Mucosa of descending colon (tissue), 3 donors: Measurements from ENCODE around the gene CALU. TPM values are rescaled to one million over a fixed set of nuclear protein-coding genes. Genes with fewer than 3 reads are reported as not detected.

Experiments used
- ATAC-seq: fragments of 200-7000 bp; cut with Tn5 transposase; one replicate; pipeline ENCODE4 v1.9.1; 2020; ENCODE audit warnings: mild to moderate bottlenecking, moderate library complexity
- DNase-seq, 3 donors: peaks; one replicate each; pipeline ENCODE4 v3.0.0-alpha.2; 2020
- H3K36me3 ChIP-seq: fragments of 200-600 bp; one replicate; pipeline ENCODE4 v1.8.0; 2021; ENCODE audit warnings: low read depth, mild to moderate bottlenecking
- H3K4me1 ChIP-seq: fragments of 200-600 bp; one replicate; pipeline ENCODE4 v1.8.0; 2021; ENCODE audit warnings: low read depth, mild to moderate bottlenecking
- H3K4me3 ChIP-seq: fragments of 200-600 bp; one replicate; pipeline ENCODE4 v1.8.0; 2021; ENCODE audit warnings: mild to moderate bottlenecking
- H3K9me3 ChIP-seq: fragments of 200-600 bp; one replicate; pipeline ENCODE4 v1.8.0; 2021; ENCODE audit warnings: mild to moderate bottlenecking
- CTCF ChIP-seq: fragments of 200-600 bp; IDR thresholded peaks from one replicate; pipeline ENCODE4 v1.8.0; 2022; ENCODE audit warnings: antibody characterized with exemption, mild to moderate bottlenecking
- intact Hi-C, 2 donors: fragments of 100-400 bp; cut with DNase I in 1 of 2; cut with micrococcal nuclease in 1 of 2; formaldehyde crosslinking; loops; one replicate each; pipeline versions ENCODE4 v1.11.0 to v1.11.1; 2022; cut with DNase I, micrococcal nuclease
- total RNA-seq, 3 donors: library from RNA; stranded (reverse); fragmentation: NEBNext Ultra II Directional in 2 of 3; extraction: Animal tissue kit (Norgen Biotek cat#: 25700) in 2 of 3; gene quantifications; one replicate each; pipeline versions ENCODE4 v1.2.1 to v1.2.4, GENCODE V29; 2021 to 2023
- donor health status: DM: no; HTN: no; CAD: no; lungs with moderate emphysema.
- donor health status: DM: no; HTN: no; CAD: no.
- donor health status: DM: no; HTN: yes; CAD: no.

The CALU gene
- total RNA-seq, 3 donors from 2014 or later: 20.6 to 133 (median 54.4) TPM

DNA sequence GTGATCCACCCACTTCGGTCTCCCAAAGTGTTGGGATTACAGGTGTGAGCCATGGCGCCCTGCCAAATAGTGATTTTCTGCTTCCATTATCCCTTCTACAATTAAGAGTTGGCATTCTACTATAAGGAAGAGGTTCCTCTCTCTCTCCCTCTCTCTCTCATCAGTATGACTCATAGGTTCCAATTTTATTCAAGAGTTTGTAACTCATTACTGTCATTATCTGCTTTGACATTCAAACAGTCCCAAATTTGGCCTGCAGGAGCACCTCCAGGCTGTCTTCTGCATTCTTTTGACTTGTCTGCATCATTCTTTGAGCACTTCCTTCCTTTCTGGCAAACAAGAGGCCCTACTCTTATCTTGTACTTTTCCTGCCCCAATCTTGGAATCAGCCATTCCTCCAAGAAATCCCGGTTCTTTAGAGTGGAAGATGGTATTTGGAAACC lies 33.2 kb upstream of the CALU start:
- Histone ChIP-seq H3K4me3 (no peak overlapping the region), H3K36me3 (no peaks in the 10 kb centered on the region), H3K4me1 (no peaks in the 10 kb centered on the region), H3K9me3 (no peaks in the 10 kb centered on the region)
- TF ChIP-seq CTCF: no peak
- intact Hi-C loops: no loop called here
- ATAC-seq (no peak), DNase-seq (no peak)

DNA sequence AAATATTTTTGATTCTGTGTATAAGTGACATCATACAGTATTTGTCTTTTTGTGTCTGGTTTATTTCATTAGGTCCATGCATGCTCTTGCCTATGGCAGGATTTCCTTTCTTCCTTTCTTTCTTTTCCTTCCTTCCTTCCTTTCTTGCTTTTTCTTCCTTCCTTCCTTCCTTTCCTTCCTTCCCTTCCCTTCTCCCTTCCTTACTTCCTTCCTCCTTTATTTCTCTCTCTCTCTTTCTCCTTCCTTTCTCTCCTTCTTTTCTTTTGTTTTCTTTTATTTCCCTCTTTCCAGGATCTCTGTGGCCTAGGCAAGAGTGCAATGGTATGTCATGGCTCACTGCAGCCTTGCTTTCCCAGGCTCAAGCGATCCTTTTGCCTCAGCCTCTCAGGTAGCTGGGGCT lies 31.4 kb upstream of the CALU start:
- Histone ChIP-seq H3K9me3 (no peaks in the 10 kb centered on the region), H3K36me3 (no peaks in the 10 kb centered on the region), H3K4me1 (no peaks in the 10 kb centered on the region), H3K4me3 (no peak overlapping the region)
- intact Hi-C loops: no loop called here
- no peak for TF ChIP-seq CTCF
- DNase-seq (no peak), ATAC-seq (no peak)

DNA sequence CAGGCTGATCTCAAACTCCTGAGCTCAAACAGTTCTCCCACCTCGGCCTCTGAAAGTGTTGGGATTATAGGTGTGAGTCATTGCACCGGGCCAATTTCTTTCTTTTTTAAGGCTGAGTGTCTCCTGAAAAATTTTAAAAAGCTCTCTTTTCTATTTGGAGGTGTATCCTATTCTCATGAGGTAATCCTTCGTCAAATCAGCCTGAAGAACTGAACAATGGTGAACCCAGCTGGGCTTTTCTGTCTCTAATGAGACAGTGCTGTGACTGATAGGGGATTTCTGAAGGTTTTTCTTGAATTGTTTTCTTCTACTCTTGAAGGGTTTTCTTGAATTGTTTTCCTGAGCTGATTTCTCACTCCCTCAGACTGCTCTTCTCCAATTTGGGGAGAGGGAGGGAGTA lies 30.9 kb upstream of the CALU start:
- DNase-seq: no peak
- ATAC-seq: no peak
- Histone ChIP-seq H3K4me3 (no peak overlapping the region), H3K4me1 (no peaks in the 10 kb centered on the region), H3K9me3 (no peaks in the 10 kb centered on the region), H3K36me3 (no peaks in the 10 kb centered on the region)
- TF ChIP-seq CTCF: no peak
- intact Hi-C loops: no loop called here

DNA sequence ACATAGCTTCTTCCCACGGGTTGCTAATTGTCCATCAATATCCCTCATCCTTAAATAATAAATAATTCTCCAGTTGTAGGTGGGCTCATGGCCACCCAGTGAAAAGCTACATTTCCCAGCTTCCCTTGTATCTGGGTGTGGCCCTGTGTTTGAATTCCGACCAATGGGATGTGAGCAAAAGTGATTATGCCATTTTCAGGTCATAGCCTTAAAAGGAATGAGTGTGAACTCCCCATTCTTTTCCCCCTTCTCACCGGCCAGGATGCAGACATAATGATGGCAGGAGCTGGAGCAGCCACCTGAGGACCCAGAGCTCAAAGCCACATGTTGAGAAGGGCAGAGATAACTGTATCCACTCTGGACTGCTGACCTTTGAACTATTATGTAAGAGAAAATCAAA lies 30.3 kb upstream of the CALU start:
- Histone ChIP-seq H3K36me3 (no peaks in the 10 kb centered on the region), H3K4me3 (no peak overlapping the region), H3K9me3 (no peaks in the 10 kb centered on the region), H3K4me1 (no peaks in the 10 kb centered on the region)
- TF ChIP-seq CTCF: no peak
- no peak for DNase-seq
- no peak for ATAC-seq
- intact Hi-C loops: no loop called here

- Histone ChIP-seq H3K4me1 (no peaks in the 10 kb centered on the region), H3K4me3 (no peak overlapping the region), H3K9me3 (no peaks in the 10 kb centered on the region), H3K36me3 (no peaks in the 10 kb centered on the region)
- no peak for DNase-seq
- TF ChIP-seq CTCF: no peak
- intact Hi-C loops: no loop called here
- no peak for ATAC-seq
Observed at GRCh38 chr7:128710481-128710880, 28.7 kb upstream of the CALU start.

DNA sequence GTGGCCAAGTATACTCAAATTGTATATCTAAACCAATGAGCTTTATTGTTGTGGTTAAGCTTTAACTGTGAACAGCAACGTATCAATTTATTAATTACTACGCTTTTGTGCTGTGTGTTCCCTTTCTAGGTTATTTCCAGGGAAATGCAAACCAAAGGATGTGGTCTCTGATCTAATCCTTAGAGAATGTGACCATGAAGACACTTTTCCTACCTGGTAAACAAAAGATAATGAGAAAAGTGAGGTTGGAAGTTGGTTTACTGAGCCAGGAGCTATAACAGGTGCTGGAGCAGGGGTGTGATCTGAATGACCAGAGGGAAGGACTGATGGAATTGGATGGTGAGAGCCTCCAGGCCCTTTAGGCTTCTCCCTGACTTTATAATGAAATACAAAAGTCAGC lies 25.4 kb upstream of the CALU start:
- H3K4me3 ChIP-seq: no peak overlapping the region
- ATAC-seq (no peak), DNase-seq (no peak)
- TF ChIP-seq CTCF: no peak
- H3K9me3 ChIP-seq: no peaks in the 10 kb centered on the region
- no peaks in the 10 kb centered on the region for H3K36me3 ChIP-seq
- no peaks in the 10 kb centered on the region for H3K4me1 ChIP-seq
- intact Hi-C loops: no loop called here
